ENCODE measurements around the gene FRY. TPM values are rescaled to one million over a fixed set of nuclear protein-coding genes. Genes with fewer than 3 reads are reported as not detected.
A peak's percentile ranks its signal among the peaks of the same experiment; 100 is the strongest.

The FRY gene
- total and polyA plus RNA-seq, 4 donors: 6.2 to 31.2 (median 12.7) TPM

GRCh38 chr13:32259116-32259515 is 227.5 kb downstream of the FRY start:
- Histone ChIP-seq H3K27ac (ENCODE audit: low read depth in 1 of 2, low read length in 2 of 2) (peak overlapping the region in 1 of 2 donors; percentile 7), H3K9me3 (ENCODE audit: control insufficient read depth in 4 of 4, low read length in 3 of 4) (no peaks in the 10 kb centered on the region), H3K4me3 (ENCODE audit: low read depth in 1 of 3, low read length in 3 of 3) (no peak overlapping the region), H3K27me3 (ENCODE audit: control insufficient read depth in 4 of 4, insufficient read depth in 4 of 4, low read length in 3 of 4) (no peaks in the 10 kb centered on the region), H3K4me1 (ENCODE audit: control insufficient read depth in 4 of 4, insufficient read depth in 4 of 4, low read length in 3 of 4) (peaks cover 5 to 35% (median 10%) of the 10 kb centered on the region in 4 donors), H3K36me3 (ENCODE audit: control insufficient read depth in 4 of 4, insufficient read depth in 3 of 4, low read depth in 1 of 4, low read length in 3 of 4) (peaks cover 0 to 11% (median 1%) of the 10 kb centered on the region in 4 donors), H3K9ac (ENCODE audit: low read depth in 1 of 2, low read length in 2 of 2) (no peak overlapping the region)
- DNase-seq (ENCODE audit: low spot score): no peak
- TF ChIP-seq NR2F2 (IDR thresholded peaks at IDR 0.05) (no peak), YY1 (IDR thresholded peaks at IDR 0.05) (peak; percentile 18), RAD21 (IDR thresholded peaks at IDR 0.05) (peak in 1 of 2 donors; percentile 5), CTCF (IDR thresholded peaks at IDR 0.05; ENCODE audit: low read depth, low read length, missing input control) (no peak), MAX (IDR thresholded peaks at IDR 0.05) (no peak), JUND (IDR thresholded peaks at IDR 0.05) (no peak), HNF4G (IDR thresholded peaks at IDR 0.05) (peak; percentile 75), ZBTB33 (IDR thresholded peaks at IDR 0.05) (no peak), REST (IDR thresholded peaks at IDR 0.05) (no peak), RXRA (IDR thresholded peaks at IDR 0.05) (peak in 1 of 2 donors; percentile 4), ATF3 (IDR thresholded peaks at IDR 0.05) (no peak), EGR1 (IDR thresholded peaks at IDR 0.05; ENCODE audit: low read depth in 2 of 2) (no peak), HNF4A (conservative IDR thresholded peaks at IDR 0.05) (peak; percentile 81 to 89), GABPA (IDR thresholded peaks at IDR 0.05 in 1 of 2, conservative IDR thresholded peaks at IDR 0.05 in 1 of 2) (no peak), SP1 (IDR thresholded peaks at IDR 0.05) (no peak), TAF1 (conservative IDR thresholded peaks at IDR 0.05) (no peak), FOXA1 (IDR thresholded peaks at IDR 0.05) (no peak), FOXA2 (IDR thresholded peaks at IDR 0.05) (no peak)
- WGBS: 94% methylated on average over 1 of the region's 1 CpG
